Activated B cell treated with CpG ODN at 0.5 μM for 24 hours (primary cell): ENCODE data around the gene MACROD1. TPM values are rescaled to one million over a fixed set of nuclear protein-coding genes. Genes with fewer than 3 reads are reported as not detected.
A peak's percentile ranks its signal among the peaks of the same experiment; 100 is the strongest.

Experiments used
- ATAC-seq: fragments of 200-7000 bp; cut with Tn5 transposase; one replicate; pipeline ENCODE4 v1.10.0; 2021; ENCODE audit warnings: low read depth, mild to moderate bottlenecking, moderate library complexity
- CTCF ChIA-PET: fragments of 350-600 bp; sonication (Branson Sonifier 250); formaldehyde crosslinking; loops from one replicate; lab custom pipeline; 2021; ENCODE audit warnings: antibody characterized with exemption; lab: Charles Lee
- POLR2A ChIA-PET: fragments of 350-600 bp; sonication (Branson Sonifier 250); formaldehyde crosslinking; loops from one replicate; lab custom pipeline; 2021; ENCODE audit warnings: antibody characterized with exemption; lab: Charles Lee
- DNase-seq: peaks from one replicate; pipeline ENCODE4 v3.0.0; 2022
- H3K27ac Mint-ChIP-seq: one replicate; pipeline ENCODE4 v1.8.0; 2020; ENCODE audit warnings: mixed read lengths
- H3K27me3 Mint-ChIP-seq: one replicate; pipeline ENCODE4 v1.8.0; 2021; ENCODE audit warnings: mixed read lengths
- H3K36me3 Mint-ChIP-seq: one replicate; pipeline ENCODE4 v1.8.0; 2021; ENCODE audit warnings: low read depth, mixed read lengths
- H3K4me1 Mint-ChIP-seq: one replicate; pipeline ENCODE4 v1.8.0; 2021; ENCODE audit warnings: mixed read lengths
- H3K4me3 Mint-ChIP-seq: one replicate; pipeline ENCODE4 v1.8.0; 2020; ENCODE audit warnings: mild to moderate bottlenecking, mixed read lengths
- H3K9me3 Mint-ChIP-seq: one replicate; pipeline ENCODE4 v1.8.0; 2020; ENCODE audit warnings: mixed read lengths
- intact Hi-C: fragments of 100-400 bp; cut with micrococcal nuclease; formaldehyde crosslinking; loops from one replicate; pipeline ENCODE4 v1.15.1; 2024
- total RNA-seq: library from RNA; stranded (reverse); gene quantifications from 2 replicates; pipeline ENCODE4 v1.2.3, GENCODE V29; 2022
- TF ChIP-seq, protein P1 (sequence below): fragments of 200-600 bp; IDR thresholded peaks from one replicate; pipeline ENCODE4 v1.8.0; 2022; ENCODE audit warnings: antibody characterized with exemption, mild to moderate bottlenecking

MACROD1 gene
- total RNA-seq, 1 donor from 2014 or later, result 4.5 TPM

DNA sequence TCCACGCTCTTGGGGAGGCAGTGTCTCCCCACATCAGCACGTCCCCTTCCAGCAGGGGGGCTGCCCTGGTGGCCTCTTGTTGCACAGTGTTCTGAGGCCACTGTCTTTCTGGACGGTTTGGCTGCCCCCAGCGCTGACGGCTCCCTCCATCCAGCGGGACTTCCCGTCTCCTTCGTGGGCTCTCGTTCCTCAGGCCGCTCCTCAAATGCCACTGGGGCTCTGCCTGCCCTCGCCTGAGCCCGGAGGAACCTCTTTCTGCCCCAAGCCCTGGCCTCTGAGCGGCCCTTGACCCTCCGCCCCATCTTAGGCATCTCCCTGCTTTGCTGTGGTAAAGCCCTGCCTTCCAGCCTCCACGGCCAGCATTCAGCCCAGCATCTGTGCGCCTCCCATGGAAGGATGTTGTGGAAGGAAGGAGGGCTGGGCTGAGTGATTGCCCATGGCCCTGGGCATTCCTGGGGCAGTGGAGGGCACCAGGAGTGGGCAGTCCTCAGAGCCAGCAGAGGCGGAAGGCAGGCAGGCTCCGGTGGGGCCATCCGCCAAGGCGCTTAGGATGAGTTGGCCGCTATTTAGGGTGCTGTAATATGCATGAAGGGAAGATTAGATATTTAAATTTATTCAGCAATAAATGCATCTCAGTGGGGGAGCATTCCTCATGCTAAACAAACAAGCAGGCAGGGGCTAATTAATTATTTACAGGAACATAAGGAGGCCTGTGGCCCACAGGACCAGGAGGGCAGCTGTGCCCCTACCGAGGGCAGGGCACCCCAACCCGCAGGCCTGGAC is 161.9 kb downstream of the MACROD1 start:
- Mint-ChIP-seq H3K27ac (no peak overlapping the region), H3K27me3 (peaks cover 29% of the 10 kb centered on the region), H3K4me1 (peaks cover 13% of the 10 kb centered on the region), H3K9me3 (no peaks in the 10 kb centered on the region), H3K4me3 (no peak overlapping the region), H3K36me3 (no peaks in the 10 kb centered on the region)
- ATAC-seq, result no peak
- intact Hi-C loops, result no loop called here
- TF ChIP-seq, protein P1, sequence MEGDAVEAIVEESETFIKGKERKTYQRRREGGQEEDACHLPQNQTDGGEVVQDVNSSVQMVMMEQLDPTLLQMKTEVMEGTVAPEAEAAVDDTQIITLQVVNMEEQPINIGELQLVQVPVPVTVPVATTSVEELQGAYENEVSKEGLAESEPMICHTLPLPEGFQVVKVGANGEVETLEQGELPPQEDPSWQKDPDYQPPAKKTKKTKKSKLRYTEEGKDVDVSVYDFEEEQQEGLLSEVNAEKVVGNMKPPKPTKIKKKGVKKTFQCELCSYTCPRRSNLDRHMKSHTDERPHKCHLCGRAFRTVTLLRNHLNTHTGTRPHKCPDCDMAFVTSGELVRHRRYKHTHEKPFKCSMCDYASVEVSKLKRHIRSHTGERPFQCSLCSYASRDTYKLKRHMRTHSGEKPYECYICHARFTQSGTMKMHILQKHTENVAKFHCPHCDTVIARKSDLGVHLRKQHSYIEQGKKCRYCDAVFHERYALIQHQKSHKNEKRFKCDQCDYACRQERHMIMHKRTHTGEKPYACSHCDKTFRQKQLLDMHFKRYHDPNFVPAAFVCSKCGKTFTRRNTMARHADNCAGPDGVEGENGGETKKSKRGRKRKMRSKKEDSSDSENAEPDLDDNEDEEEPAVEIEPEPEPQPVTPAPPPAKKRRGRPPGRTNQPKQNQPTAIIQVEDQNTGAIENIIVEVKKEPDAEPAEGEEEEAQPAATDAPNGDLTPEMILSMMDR, result no peak
- ChIA-PET POLR2A (no interaction called here), CTCF (no interaction called here)
- DNase-seq, result no peak

DNA sequence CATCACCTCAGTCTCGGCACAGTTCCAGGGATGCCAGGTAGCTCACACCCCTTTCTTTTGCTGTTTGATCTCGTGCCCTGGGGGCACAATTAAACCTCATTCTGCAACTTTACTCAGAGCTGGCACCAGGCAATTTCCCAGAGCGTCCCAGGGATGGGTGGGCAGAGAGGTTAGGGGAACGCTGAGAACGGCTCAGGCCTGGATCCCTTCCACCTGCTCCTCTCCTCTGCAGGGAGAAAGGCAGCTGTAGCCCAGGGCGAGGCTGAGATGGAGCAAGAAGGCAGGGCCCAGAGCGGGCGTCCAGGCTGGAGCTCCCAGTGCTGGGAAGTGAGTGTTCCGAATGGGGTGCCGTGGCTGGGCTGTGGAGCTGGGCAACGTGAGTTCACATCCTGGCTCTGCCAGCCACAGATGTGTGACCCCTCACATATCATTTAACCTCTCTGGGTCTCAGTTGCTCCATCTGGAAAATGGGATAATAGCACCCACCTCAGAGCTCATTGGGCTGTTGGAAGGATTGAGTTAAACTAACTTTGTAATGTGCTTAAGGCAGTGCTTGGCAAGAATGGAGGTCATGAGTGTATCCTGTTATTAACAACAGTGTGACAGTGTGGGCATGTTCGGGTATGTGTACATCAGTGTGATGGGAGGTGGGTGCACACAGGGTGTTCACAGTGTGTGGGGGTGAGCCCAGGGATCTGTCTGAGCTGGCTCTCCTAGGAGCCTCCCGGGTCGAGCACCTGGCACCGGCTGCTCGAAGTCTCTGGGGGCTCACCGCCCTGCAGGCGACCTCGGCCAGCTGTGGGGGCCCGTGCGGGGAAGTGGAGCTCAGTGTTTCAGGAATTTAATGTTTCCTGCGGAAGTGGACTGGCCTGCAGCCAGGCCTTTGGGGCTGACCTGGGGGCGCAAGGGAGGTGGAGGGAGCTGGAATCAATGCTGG is 164.2 kb downstream of the MACROD1 start:
- no peak for ATAC-seq
- ChIA-PET POLR2A (no interaction called here), CTCF (interaction anchor here (1.5 to 3.7 kb wide), 4 partner anchors 141 to 165 kb away, joined by 7 to 33 read pairs (median 14); partner anchors contain the start of gene MARK2)
- Mint-ChIP-seq H3K4me1 (peaks cover 10% of the 10 kb centered on the region), H3K27ac (no peak overlapping the region), H3K27me3 (peaks cover 11% of the 10 kb centered on the region), H3K36me3 (peaks cover 16% of the 10 kb centered on the region), H3K4me3 (no peak overlapping the region), H3K9me3 (no peaks in the 10 kb centered on the region)
- TF ChIP-seq, protein P1, result no peak
- intact Hi-C loops, result loop anchor here (2.0 kb wide), 1 partner anchor 27 kb away; the partner anchor contains the start of gene COX8A
- no peak for DNase-seq

DNA sequence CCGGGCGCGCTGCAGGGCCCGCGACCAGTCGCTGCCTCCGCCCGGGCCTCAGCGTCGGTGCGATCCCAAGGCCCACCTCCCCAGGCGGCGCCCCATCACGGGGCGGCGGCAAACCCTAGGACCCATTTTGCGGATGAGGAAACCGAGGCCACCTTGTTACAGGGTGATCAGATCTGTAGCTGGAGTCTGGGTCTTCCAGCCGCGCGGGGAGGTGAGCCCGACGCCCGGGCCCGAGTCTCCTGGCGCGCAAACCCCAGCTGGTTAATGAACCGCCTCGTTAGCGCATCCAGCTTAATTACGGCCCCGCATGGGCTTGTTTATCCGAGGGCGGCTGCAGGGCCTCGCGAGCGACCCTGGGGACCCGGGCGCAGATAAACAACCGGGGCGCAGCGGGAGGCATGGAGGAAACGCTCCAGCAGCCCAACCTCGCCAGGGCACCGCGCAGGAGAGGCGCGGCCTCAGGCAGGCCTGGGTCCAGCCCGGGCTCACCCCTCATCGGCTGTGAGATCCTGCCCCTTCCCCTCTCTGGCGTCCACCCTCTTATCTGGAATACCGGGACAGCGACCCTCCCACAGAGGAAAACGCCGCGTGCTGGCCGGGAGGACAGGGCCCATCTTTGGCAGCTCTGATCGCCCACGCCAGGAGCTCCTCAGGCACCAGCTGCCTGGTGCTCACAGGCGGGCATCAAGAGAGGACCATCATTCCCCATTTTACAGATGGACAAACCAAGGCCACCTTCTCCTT is 165.0 kb downstream of the MACROD1 start:
- intact Hi-C loops, result loop anchor here (1.0 to 2.0 kb wide), 4 partner anchors 26 to 303 kb away; partner anchors contain the start of gene COX8A
- ATAC-seq (no peak), DNase-seq (no peak)
- Mint-ChIP-seq H3K4me3 (peak overlapping the region; percentile 28), H3K27ac (no peak overlapping the region), H3K9me3 (no peaks in the 10 kb centered on the region), H3K36me3 (peaks cover 23% of the 10 kb centered on the region), H3K4me1 (peaks cover 9% of the 10 kb centered on the region), H3K27me3 (peaks cover 2% of the 10 kb centered on the region)
- ChIA-PET CTCF (interaction anchor here (1.0 to 3.7 kb wide), 9 partner anchors 10 to 304 kb away, joined by 3 to 33 read pairs (median 7); partner anchors contain the start of genes MARK2 and OTUB1), POLR2A (interaction anchor here (0.9 kb wide), 1 partner anchor 303 kb away, joined by 4 read pairs; no protein-coding TSS in a partner anchor)
- TF ChIP-seq, protein P1, result no peak

DNA sequence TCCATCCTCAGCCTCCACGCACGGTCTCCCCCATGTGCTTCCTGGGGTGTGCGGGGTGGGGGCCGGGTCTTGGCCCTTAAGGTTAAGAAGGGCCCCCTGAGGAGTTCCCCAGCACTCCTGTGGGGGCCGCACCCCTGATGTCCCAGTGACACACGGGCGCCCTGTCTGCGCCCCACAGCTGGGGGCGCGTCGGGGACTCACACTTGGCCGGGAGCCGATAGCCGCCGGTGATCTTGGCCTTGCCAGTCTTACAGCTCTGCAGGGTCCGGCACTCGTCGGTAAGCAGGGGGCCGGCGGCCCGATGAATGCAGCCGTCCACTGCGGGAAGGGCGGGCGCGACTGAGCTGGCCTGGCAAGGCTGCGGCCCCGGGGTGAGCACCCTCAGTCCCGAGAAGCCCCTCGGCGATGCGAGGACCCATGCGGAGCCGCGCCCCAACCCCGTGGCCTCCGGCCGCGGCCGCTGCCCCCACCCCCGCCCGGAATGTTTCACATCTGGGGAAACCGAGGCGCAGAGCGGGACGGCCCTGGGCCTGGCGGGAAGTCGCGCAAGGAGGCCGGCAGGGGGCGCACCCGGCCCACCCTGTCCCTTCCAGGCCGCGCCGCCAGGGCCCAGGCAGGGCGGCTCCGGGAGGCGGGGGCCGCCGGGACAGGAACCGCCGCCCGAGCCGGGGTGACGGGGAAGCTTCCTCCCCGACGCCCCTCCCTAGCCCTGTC is 165.7 kb downstream of the MACROD1 start:
- DNase-seq (peak; percentile 72), ATAC-seq (peak; percentile 75)
- Mint-ChIP-seq H3K4me3 (peak overlapping the region; percentile 56), H3K27ac (no peak overlapping the region), H3K4me1 (peaks cover 9% of the 10 kb centered on the region), H3K27me3 (peaks cover 2% of the 10 kb centered on the region), H3K9me3 (no peaks in the 10 kb centered on the region), H3K36me3 (peaks cover 30% of the 10 kb centered on the region)
- ChIA-PET CTCF (interaction anchor here (0.6 to 3.7 kb wide), 9 partner anchors 10 to 777 kb away, joined by 3 to 33 read pairs (median 6); partner anchors contain the start of genes MARK2 and OTUB1), POLR2A (interaction anchor here (0.6 to 1.9 kb wide), 8 partner anchors 9 to 1077 kb away, joined by 3 to 8 read pairs (median 4); partner anchors contain the start of genes OTUB1 and STIP1)
- intact Hi-C loops, result loop anchor here (1.0 to 2.0 kb wide), 4 partner anchors 25 to 304 kb away; partner anchors contain the start of gene COX8A
- TF ChIP-seq, protein P1, result no peak
